ENCODE results near the gene BTC. TPM values are rescaled to one million over a fixed set of nuclear protein-coding genes. Genes with fewer than 3 reads are reported as not detected.
"Not testable (repeated sequence)": the region's sequence is repeated elsewhere in the genome, so short reads cannot be mapped to it uniquely, and the experiment has no call there.

BTC gene
- total and polyA plus RNA-seq, 5 donors from 2014 or later: not detected

GRCh38 chr4:74734995-74735394, 59.3 kb downstream of the BTC start:
- DNase-seq: no peak
- Histone ChIP-seq H3K27me3 (ENCODE audit: control insufficient read depth, insufficient read depth, low read length) (no peaks in the 10 kb centered on the region), H3K27ac (ENCODE audit: insufficient read depth, low read length, poor library complexity, severe bottlenecking) (no peak overlapping the region), H3K36me3 (ENCODE audit: control insufficient read depth, insufficient read depth, low read length) (no peaks in the 10 kb centered on the region), H3K4me1 (ENCODE audit: control insufficient read depth, insufficient read depth, low read length, poor library complexity, severe bottlenecking) (no peaks in the 10 kb centered on the region), H3K9me3 (ENCODE audit: control insufficient read depth in 2 of 2, low read length in 2 of 2) (no peaks in the 10 kb centered on the region), H3K4me3 (ENCODE audit: low read depth, low read length) (no peak overlapping the region)
- no peak overlapping the region for H3K27ac Mint-ChIP-seq
- H3K36me3 Mint-ChIP-seq: no peaks in the 10 kb centered on the region
- no peaks in the 10 kb centered on the region for H3K4me1 Mint-ChIP-seq
- H3K9me3 Mint-ChIP-seq: peaks cover 0 to 1% (median 0%) of the 10 kb centered on the region in 7 donors
- H3K27me3 Mint-ChIP-seq: no peaks in the 10 kb centered on the region
- H3K4me3 Mint-ChIP-seq: no peak overlapping the region
- no peak for ATAC-seq (ENCODE audit: low read depth in 2 of 2)

- Histone ChIP-seq H3K9me3 (ENCODE audit: control insufficient read depth in 2 of 2, low read length in 2 of 2) (no peaks in the 10 kb centered on the region), H3K36me3 (ENCODE audit: control insufficient read depth, insufficient read depth, low read length) (no peaks in the 10 kb centered on the region), H3K4me1 (ENCODE audit: control insufficient read depth, insufficient read depth, low read length, poor library complexity, severe bottlenecking) (no peaks in the 10 kb centered on the region), H3K27ac (ENCODE audit: insufficient read depth, low read length, poor library complexity, severe bottlenecking) (no peak overlapping the region), H3K4me3 (ENCODE audit: low read depth, low read length) (no peak overlapping the region), H3K27me3 (ENCODE audit: control insufficient read depth, insufficient read depth, low read length) (no peaks in the 10 kb centered on the region)
- Mint-ChIP-seq H3K9me3 (peaks cover 0 to 1% (median 0%) of the 10 kb centered on the region in 7 donors), H3K27me3 (no peaks in the 10 kb centered on the region), H3K27ac (no peak overlapping the region), H3K4me3 (no peak overlapping the region), H3K36me3 (no peaks in the 10 kb centered on the region), H3K4me1 (no peaks in the 10 kb centered on the region)
- no peak for DNase-seq
- ATAC-seq (ENCODE audit: low read depth in 2 of 2): no peak
Measured at GRCh38 chr4:74733756-74734155, 60.6 kb downstream of the BTC start.

GRCh38 chr4:74724979-74725378, 69.3 kb downstream of the BTC start:
- ATAC-seq (ENCODE audit: low read depth in 2 of 2) (no peak), DNase-seq (no peak)
- Histone ChIP-seq H3K9me3 (ENCODE audit: control insufficient read depth in 2 of 2, low read length in 2 of 2) (no peaks in the 10 kb centered on the region), H3K4me3 (ENCODE audit: low read depth, low read length) (no peak overlapping the region), H3K27me3 (ENCODE audit: control insufficient read depth, insufficient read depth, low read length) (no peaks in the 10 kb centered on the region), H3K27ac (ENCODE audit: insufficient read depth, low read length, poor library complexity, severe bottlenecking) (no peak overlapping the region), H3K4me1 (ENCODE audit: control insufficient read depth, insufficient read depth, low read length, poor library complexity, severe bottlenecking) (no peaks in the 10 kb centered on the region), H3K36me3 (ENCODE audit: control insufficient read depth, insufficient read depth, low read length) (no peaks in the 10 kb centered on the region)
- Mint-ChIP-seq H3K27ac (no peak overlapping the region), H3K36me3 (no peaks in the 10 kb centered on the region), H3K4me1 (no peaks in the 10 kb centered on the region), H3K27me3 (no peaks in the 10 kb centered on the region), H3K9me3 (peaks cover 0 to 4% (median 0%) of the 10 kb centered on the region in 7 donors), H3K4me3 (no peak overlapping the region)

- no peak overlapping the region for H3K27ac ChIP-seq (ENCODE audit: insufficient read depth, low read length, poor library complexity, severe bottlenecking)
- no peaks in the 10 kb centered on the region for H3K9me3 ChIP-seq (ENCODE audit: control insufficient read depth in 2 of 2, low read length in 2 of 2)
- ATAC-seq (ENCODE audit: low read depth in 2 of 2) (no peak), DNase-seq (no peak)
- Mint-ChIP-seq H3K9me3 (peaks cover 0 to 8% (median 2%) of the 10 kb centered on the region in 7 donors), H3K36me3 (no peaks in the 10 kb centered on the region), H3K27me3 (no peaks in the 10 kb centered on the region), H3K27ac (no peak overlapping the region), H3K4me3 (no peak overlapping the region), H3K4me1 (no peaks in the 10 kb centered on the region)
- H3K4me1 ChIP-seq (ENCODE audit: control insufficient read depth, insufficient read depth, low read length, poor library complexity, severe bottlenecking): no peaks in the 10 kb centered on the region
- no peaks in the 10 kb centered on the region for H3K36me3 ChIP-seq (ENCODE audit: control insufficient read depth, insufficient read depth, low read length)
- H3K4me3 ChIP-seq (ENCODE audit: low read depth, low read length): no peak overlapping the region
- no peaks in the 10 kb centered on the region for H3K27me3 ChIP-seq (ENCODE audit: control insufficient read depth, insufficient read depth, low read length)
Measured at GRCh38 chr4:74716436-74716765, 77.9 kb downstream of the BTC start.

- H3K9me3 ChIP-seq (ENCODE audit: control insufficient read depth in 2 of 2, low read length in 2 of 2): no peaks in the 10 kb centered on the region
- no peaks in the 10 kb centered on the region for H3K36me3 ChIP-seq (ENCODE audit: control insufficient read depth, insufficient read depth, low read length)
- no peaks in the 10 kb centered on the region for H3K4me1 ChIP-seq (ENCODE audit: control insufficient read depth, insufficient read depth, low read length, poor library complexity, severe bottlenecking)
- no peak overlapping the region for H3K27ac ChIP-seq (ENCODE audit: insufficient read depth, low read length, poor library complexity, severe bottlenecking)
- ATAC-seq (ENCODE audit: low read depth in 2 of 2) (no peak), DNase-seq (no peak)
- H3K4me3 ChIP-seq (ENCODE audit: low read depth, low read length): no peak overlapping the region
- Mint-ChIP-seq H3K4me1 (no peaks in the 10 kb centered on the region), H3K27me3 (no peaks in the 10 kb centered on the region), H3K27ac (no peak overlapping the region), H3K36me3 (no peaks in the 10 kb centered on the region), H3K9me3 (peaks cover 0 to 8% (median 3%) of the 10 kb centered on the region in 7 donors), H3K4me3 (no peak overlapping the region)
- no peaks in the 10 kb centered on the region for H3K27me3 ChIP-seq (ENCODE audit: control insufficient read depth, insufficient read depth, low read length)
Measured at GRCh38 chr4:74715706-74716435, 78.5 kb downstream of the BTC start.

GRCh38 chr4:74714611-74715130, 79.7 kb downstream of the BTC start:
- Histone ChIP-seq H3K9me3 (ENCODE audit: control insufficient read depth in 2 of 2, low read length in 2 of 2) (no peaks in the 10 kb centered on the region), H3K4me1 (ENCODE audit: control insufficient read depth, insufficient read depth, low read length, poor library complexity, severe bottlenecking) (no peaks in the 10 kb centered on the region), H3K27ac (ENCODE audit: insufficient read depth, low read length, poor library complexity, severe bottlenecking) (no peak overlapping the region), H3K36me3 (ENCODE audit: control insufficient read depth, insufficient read depth, low read length) (no peaks in the 10 kb centered on the region), H3K27me3 (ENCODE audit: control insufficient read depth, insufficient read depth, low read length) (no peaks in the 10 kb centered on the region), H3K4me3 (ENCODE audit: low read depth, low read length) (no peak overlapping the region)
- no peaks in the 10 kb centered on the region for H3K36me3 Mint-ChIP-seq
- ATAC-seq (ENCODE audit: low read depth in 2 of 2): no peak
- no peak for DNase-seq
- H3K4me1 Mint-ChIP-seq: no peaks in the 10 kb centered on the region
- peaks cover 0 to 8% (median 5%) of the 10 kb centered on the region in 7 donors for H3K9me3 Mint-ChIP-seq
- H3K27ac Mint-ChIP-seq: peak overlapping the region in 1 of 3 donors; percentile 43
- H3K27me3 Mint-ChIP-seq: no peaks in the 10 kb centered on the region
- no peak overlapping the region for H3K4me3 Mint-ChIP-seq

- DNase-seq; H3K36me3 ChIP-seq (ENCODE audit: control insufficient read depth, insufficient read depth, low read length); H3K27me3 ChIP-seq (ENCODE audit: control insufficient read depth, insufficient read depth, low read length); H3K27ac Mint-ChIP-seq; H3K36me3 Mint-ChIP-seq; H3K27me3 Mint-ChIP-seq; H3K4me1 ChIP-seq (ENCODE audit: control insufficient read depth, insufficient read depth, low read length, poor library complexity, severe bottlenecking); H3K4me3 Mint-ChIP-seq; H3K9me3 ChIP-seq (ENCODE audit: control insufficient read depth in 2 of 2, low read length in 2 of 2); ATAC-seq (ENCODE audit: low read depth in 2 of 2); H3K27ac ChIP-seq (ENCODE audit: insufficient read depth, low read length, poor library complexity, severe bottlenecking); H3K4me3 ChIP-seq (ENCODE audit: low read depth, low read length); H3K4me1 Mint-ChIP-seq: not testable (repeated sequence)
- H3K9me3 Mint-ChIP-seq: peaks cover 0 to 16% (median 7%) of the 10 kb centered on the region in 7 donors
Measured at GRCh38 chr4:74708135-74708534, 86.2 kb downstream of the BTC start.
